HL-60/S4 treated with retinoic acid at 250 ng/mL for 4 days and 3 days (cell line): ENCODE results near the gene PIGR.

Experiments used
- in situ Hi-C: fragments of 300-500 bp; cut with MboI; formaldehyde crosslinking; loops from 2 replicates; pipeline ENCODE4 v1.7.0; 2022; ENCODE audit warnings: low sequenced_read_pairs

The PIGR gene

GRCh38 chr1:206896261-206896660 is 50.0 kb downstream of the PIGR start:
- in situ Hi-C loops, result no loop called here

- in situ Hi-C loops, result no loop called here
These were observed 50.4 kb downstream of the PIGR start for GRCh38 chr1:206895837-206896242.

GRCh38 chr1:206895325-206895724 is 50.9 kb downstream of the PIGR start:
- in situ Hi-C loops, result no loop called here

DNA sequence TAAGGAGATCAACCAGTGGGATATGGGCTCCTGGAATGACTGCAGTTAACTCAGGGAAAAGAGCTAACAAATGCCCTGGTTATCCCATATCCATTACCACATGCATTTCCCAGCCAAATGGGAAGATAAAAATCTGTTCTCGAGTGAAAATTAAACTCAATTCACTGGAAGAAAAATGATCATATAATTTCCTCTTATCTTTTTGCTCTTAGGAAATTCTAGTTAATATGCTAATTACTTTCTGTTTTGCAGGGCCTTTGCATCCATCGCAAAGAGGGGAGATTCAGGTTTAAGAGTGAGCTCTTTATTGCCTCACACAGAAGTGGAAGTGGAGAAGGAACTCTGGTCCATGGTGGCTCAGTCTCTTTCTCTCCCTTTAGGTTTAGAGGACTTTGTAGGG is 52.9 kb downstream of the PIGR start:
- in situ Hi-C loops, result no loop called here

- in situ Hi-C loops, result no loop called here
These were observed 53.8 kb downstream of the PIGR start for GRCh38 chr1:206892351-206892984.

GRCh38 chr1:206891412-206891811 is 54.9 kb downstream of the PIGR start:
- in situ Hi-C loops, result no loop called here

GRCh38 chr1:206890125-206891060 is 55.9 kb downstream of the PIGR start:
- in situ Hi-C loops, result no loop called here

DNA sequence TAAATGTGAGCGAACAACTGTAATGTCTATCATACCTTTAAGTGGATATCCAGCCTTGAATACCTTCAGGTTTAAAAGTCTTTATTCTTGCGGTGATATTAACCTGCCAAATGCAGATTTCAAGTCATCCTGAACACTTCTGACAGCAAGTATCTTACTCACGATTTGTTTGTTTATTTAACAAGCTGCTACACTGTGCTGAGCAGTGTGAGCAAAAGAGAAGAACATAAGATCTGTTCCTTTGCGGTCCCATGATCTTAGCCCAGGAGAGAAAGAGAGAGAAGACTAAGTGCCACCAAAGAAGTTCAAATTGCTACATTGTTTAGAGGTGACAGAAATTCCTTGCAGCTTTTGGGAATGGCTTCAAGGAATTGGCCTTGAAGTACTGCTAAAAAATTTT is 58.6 kb downstream of the PIGR start:
- in situ Hi-C loops, result no loop called here

DNA sequence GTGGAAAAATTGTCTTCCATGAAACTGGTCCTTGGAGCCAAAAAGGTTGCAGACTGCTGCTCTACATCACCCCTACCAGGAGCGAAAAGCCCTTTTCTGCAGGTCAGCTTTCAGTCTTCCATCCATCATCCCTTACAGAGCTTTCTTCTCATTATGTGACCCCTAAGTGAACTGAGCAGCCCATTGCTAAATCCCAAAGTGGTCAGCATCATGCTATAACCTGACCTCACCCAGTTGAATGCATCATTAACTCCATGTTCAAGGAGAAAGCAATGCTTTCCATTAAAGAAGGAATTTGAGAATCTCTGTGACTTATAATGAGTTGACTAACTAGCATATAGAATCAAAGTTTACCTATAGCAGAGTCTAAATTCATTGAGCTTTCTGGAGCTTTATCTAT is 59.4 kb downstream of the PIGR start:
- in situ Hi-C loops, result no loop called here

DNA sequence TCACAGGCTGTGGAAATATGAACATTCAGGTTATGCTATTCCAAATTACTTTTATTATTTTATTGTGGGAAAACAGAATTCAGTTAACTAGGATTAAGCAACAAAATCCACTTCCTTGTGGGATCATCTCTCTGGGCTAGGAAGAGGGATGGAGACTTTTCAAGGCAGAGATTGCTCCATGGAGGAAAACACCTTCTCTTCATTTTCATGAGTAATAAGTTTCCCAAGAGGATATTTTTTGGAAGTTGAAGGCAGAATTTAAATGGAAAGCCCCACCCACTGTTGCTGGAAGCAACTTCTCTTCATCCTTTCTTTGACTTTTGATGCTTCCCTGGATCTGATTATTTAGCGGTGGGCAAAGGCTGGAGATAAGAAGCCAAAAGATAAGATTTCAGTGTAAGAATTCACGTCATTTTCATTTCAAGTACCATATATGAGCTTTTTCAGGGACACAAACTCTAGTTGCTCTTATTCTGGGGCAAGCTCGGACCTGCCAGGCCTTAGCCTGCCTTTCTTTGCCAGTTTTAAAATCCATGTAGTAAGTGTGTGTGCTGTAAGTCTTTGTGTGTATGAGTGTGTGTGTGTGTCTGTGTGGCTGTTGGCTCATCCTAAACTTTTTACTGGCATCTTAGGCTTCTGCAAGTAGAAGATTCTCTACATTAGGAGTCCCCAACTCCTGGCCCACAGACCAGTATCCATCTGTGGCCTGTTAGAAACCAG is 60.8 kb downstream of the PIGR start:
- in situ Hi-C loops, result no loop called here

GRCh38 chr1:206883876-206884275 is 62.4 kb downstream of the PIGR start:
- in situ Hi-C loops, result no loop called here

DNA sequence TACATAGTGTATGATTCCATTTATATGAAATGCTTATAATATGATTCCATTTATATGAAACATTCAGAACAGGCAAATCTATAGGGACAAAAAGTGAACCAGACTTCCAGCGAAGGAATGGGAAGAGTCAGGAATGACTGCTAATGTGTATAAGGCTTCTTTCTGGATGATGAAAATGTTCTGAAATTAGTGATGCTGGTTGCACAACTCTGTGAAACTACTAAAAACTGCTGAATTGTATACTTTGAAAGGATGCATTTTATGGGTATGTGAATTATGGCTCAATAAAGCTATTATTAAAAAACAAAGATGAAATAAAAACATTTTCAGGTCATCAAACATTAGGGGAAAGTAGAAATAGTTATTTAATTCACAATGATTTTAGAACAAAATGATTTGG is 63.1 kb downstream of the PIGR start:
- in situ Hi-C loops, result no loop called here

GRCh38 chr1:206882555-206882954 is 63.7 kb downstream of the PIGR start:
- in situ Hi-C loops, result no loop called here

- in situ Hi-C loops, result no loop called here
These were observed 66.0 kb downstream of the PIGR start for GRCh38 chr1:206880314-206880713.
